Measurements from ENCODE around the gene IRAK4. TPM values are rescaled to one million over a fixed set of nuclear protein-coding genes. Genes with fewer than 3 reads are reported as not detected.

The IRAK4 gene
- total RNA-seq, 1 donor from 2014 or later: 9.6 TPM

DNA sequence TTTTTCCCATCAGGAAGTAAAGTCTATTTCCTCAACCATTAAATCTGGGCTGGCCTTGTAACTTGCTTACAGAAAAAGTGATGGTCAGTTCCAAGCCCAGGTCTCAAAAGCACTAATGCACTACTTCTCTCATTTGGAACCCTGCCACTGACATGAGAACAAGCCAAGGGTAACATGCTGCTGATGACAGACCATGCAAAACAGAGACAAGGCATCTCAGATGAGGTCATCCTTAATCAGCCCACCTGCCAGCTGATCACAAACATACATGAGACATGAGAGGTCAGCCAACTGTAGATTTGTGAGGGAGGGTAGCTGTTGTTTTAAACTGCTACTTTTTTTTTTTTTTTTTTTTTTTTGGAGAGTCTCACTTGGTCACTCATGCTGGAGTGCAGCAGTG, 31.2 kb downstream of the IRAK4 start:
- Mint-ChIP-seq H3K4me1 (ENCODE audit: unreplicated experiment) (no peaks in the 10 kb centered on the region), H3K36me3 (ENCODE audit: unreplicated experiment) (peaks cover 7% of the 10 kb centered on the region), H3K27ac (ENCODE audit: unreplicated experiment) (no peak overlapping the region), H3K27me3 (ENCODE audit: unreplicated experiment) (no peaks in the 10 kb centered on the region), H3K4me3 (ENCODE audit: unreplicated experiment) (no peak overlapping the region), H3K9me3 (ENCODE audit: unreplicated experiment) (no peaks in the 10 kb centered on the region)
- TF ChIP-seq, protein P1, sequence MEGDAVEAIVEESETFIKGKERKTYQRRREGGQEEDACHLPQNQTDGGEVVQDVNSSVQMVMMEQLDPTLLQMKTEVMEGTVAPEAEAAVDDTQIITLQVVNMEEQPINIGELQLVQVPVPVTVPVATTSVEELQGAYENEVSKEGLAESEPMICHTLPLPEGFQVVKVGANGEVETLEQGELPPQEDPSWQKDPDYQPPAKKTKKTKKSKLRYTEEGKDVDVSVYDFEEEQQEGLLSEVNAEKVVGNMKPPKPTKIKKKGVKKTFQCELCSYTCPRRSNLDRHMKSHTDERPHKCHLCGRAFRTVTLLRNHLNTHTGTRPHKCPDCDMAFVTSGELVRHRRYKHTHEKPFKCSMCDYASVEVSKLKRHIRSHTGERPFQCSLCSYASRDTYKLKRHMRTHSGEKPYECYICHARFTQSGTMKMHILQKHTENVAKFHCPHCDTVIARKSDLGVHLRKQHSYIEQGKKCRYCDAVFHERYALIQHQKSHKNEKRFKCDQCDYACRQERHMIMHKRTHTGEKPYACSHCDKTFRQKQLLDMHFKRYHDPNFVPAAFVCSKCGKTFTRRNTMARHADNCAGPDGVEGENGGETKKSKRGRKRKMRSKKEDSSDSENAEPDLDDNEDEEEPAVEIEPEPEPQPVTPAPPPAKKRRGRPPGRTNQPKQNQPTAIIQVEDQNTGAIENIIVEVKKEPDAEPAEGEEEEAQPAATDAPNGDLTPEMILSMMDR (IDR thresholded peaks at IDR 0.05): no peak
- no peak for DNase-seq (ENCODE audit: extremely low spot score, unreplicated experiment)

DNA sequence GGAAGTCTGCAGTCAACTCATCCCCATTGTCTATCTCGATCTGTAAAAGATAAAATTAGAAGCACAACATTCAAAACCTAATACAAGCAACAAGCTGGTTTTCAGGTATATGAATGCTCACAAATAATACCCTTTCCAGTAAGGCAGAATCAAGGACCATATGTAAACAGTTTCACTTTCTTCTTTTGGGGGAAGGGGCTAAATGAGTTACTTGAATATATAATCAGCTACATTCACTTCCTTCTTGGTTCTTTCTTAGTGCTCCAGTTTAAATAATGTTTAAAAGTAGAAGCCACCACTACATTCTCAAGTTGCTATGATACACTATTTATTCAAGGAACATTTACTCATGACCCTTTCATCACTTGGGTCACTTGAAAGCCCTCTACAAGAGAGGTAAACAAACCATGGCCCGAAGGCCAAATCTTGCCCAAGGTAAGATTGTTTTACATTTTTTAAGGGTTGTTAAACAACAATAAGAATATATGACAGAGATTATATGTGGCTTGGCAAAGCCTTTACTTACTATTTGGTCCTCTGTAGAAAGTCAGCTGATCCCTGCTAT, 37.0 kb downstream of the IRAK4 start:
- Mint-ChIP-seq H3K27me3 (ENCODE audit: unreplicated experiment) (no peaks in the 10 kb centered on the region), H3K4me1 (ENCODE audit: unreplicated experiment) (no peaks in the 10 kb centered on the region), H3K9me3 (ENCODE audit: unreplicated experiment) (no peaks in the 10 kb centered on the region), H3K36me3 (ENCODE audit: unreplicated experiment) (peaks cover 39% of the 10 kb centered on the region), H3K4me3 (ENCODE audit: unreplicated experiment) (no peak overlapping the region), H3K27ac (ENCODE audit: unreplicated experiment) (no peak overlapping the region)
- TF ChIP-seq, protein P1 (IDR thresholded peaks at IDR 0.05): no peak
- no peak for DNase-seq (ENCODE audit: extremely low spot score, unreplicated experiment)

DNA sequence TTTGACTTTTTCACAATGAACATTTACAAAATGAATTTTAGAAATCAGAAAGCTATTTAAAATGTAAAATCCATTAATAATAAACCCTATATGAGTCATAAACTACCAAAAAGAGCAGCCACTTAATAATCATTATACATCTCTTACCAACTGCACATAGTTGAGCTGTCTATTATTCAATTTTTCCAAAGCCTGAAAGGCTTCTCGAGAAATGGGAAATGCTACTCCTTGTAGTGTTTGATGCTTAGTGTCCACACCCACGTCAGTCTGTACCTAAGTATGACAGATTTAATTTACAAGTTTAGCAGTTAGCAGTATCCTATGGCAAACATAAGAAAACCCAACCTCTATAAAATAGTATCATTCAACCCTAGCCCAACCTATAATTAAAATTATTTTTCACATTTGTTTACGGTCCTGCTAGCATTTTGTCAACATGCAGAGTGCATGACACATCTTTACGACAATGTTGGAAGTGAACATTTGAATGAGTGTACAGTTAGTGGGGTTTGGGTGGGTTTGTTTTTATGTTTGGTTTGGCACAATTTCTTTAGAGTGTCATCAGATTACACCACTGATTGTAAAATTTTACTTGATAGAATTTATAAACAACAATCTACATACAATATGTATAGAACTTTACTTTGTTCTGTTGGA, 38.9 kb downstream of the IRAK4 start:
- TF ChIP-seq, protein P1 (IDR thresholded peaks at IDR 0.05): no peak
- H3K4me1 Mint-ChIP-seq (ENCODE audit: unreplicated experiment): no peaks in the 10 kb centered on the region
- DNase-seq (ENCODE audit: extremely low spot score, unreplicated experiment): no peak
- no peak overlapping the region for H3K27ac Mint-ChIP-seq (ENCODE audit: unreplicated experiment)
- H3K27me3 Mint-ChIP-seq (ENCODE audit: unreplicated experiment): no peaks in the 10 kb centered on the region
- H3K4me3 Mint-ChIP-seq (ENCODE audit: unreplicated experiment): no peak overlapping the region
- no peaks in the 10 kb centered on the region for H3K9me3 Mint-ChIP-seq (ENCODE audit: unreplicated experiment)
- H3K36me3 Mint-ChIP-seq (ENCODE audit: unreplicated experiment): peaks cover 41% of the 10 kb centered on the region

DNA sequence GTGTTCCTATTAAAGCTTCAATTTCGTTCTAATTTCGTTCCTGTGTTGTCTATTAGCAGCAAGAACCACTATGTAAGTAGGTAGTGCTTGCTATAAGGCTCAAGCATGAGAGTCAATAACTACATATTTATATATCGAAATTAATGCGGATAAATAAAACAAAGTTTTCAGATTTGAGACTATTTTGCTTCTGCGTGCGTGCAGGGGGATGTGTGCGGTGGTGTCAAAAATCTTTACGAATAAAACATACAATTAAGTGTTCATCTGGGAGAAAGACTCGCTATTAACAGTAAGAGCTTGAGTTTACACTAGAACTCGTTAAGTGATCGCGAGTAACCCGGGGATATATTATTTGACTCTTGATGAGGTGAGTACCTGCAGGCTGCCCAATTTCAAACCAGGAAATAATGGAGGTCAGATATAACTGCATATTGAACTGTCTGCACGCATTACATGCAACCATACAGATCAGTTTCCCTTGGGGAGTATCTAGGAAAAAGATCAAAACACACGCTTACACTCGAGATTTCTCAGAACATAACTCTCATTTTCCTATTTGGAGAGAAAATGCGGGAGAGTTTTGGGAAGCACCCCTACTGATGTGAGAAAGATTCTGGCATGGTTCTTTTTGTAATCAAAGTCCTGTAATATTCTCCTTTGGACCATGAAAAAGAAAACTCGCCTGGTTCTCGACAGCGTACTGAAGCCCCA, 46.6 kb downstream of the IRAK4 start:
- no peaks in the 10 kb centered on the region for H3K9me3 Mint-ChIP-seq (ENCODE audit: unreplicated experiment)
- no peak for DNase-seq (ENCODE audit: extremely low spot score, unreplicated experiment)
- TF ChIP-seq, protein P1 (IDR thresholded peaks at IDR 0.05): no peak
- peak overlapping the region; percentile 100 for H3K4me3 Mint-ChIP-seq (ENCODE audit: unreplicated experiment)
- H3K27me3 Mint-ChIP-seq (ENCODE audit: unreplicated experiment): peaks cover 3% of the 10 kb centered on the region
- peaks cover 27% of the 10 kb centered on the region for H3K4me1 Mint-ChIP-seq (ENCODE audit: unreplicated experiment)
- H3K36me3 Mint-ChIP-seq (ENCODE audit: unreplicated experiment): peaks cover 9% of the 10 kb centered on the region
- peak overlapping the region; percentile 100 for H3K27ac Mint-ChIP-seq (ENCODE audit: unreplicated experiment)

Data from osteocyte (in vitro differentiated cells).